ENCODE results near the gene PXMP4.

Gene PXMP4

DNA sequence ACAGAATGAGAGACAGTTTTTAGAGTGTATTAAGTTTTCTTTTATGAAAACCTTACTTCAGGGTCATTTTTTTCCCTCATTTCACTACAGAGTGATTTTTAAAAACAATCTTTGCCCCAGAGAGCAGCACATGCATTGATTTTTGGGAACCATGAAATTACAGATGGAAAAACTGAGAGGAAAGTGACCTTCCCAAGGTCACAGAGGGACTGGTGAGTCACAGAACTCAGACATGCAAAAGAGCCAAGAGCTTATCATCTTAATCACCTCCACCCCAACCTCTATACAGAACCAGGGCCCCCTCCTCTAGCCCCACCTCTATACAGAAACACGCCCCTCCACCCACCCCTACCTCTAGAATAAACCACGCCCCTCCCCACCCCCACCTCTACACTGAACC is 10.7 kb downstream of the PXMP4 start:
- no peak for TF ChIP-seq CREB1 (IDR thresholded peaks at IDR 0.05; ENCODE audit: low read depth)
- no peak for TF ChIP-seq FOXM1 (IDR thresholded peaks at IDR 0.05; ENCODE audit: borderline replicate concordance, low read depth)
- no peak for TF ChIP-seq EGR1 (IDR thresholded peaks at IDR 0.05)
- TF ChIP-seq, protein P1, sequence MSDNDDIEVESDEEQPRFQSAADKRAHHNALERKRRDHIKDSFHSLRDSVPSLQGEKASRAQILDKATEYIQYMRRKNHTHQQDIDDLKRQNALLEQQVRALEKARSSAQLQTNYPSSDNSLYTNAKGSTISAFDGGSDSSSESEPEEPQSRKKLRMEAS (IDR thresholded peaks at IDR 0.05) = no peak
- no peak for TF ChIP-seq USF1 (IDR thresholded peaks at IDR 0.05)
- no peak for TF ChIP-seq ZBTB7A (IDR thresholded peaks at IDR 0.05; ENCODE audit: low read depth)
- no peak for TF ChIP-seq TCF12 (IDR thresholded peaks at IDR 0.05; ENCODE audit: low read depth)
- TF ChIP-seq TAF1 (IDR thresholded peaks at IDR 0.05; ENCODE audit: low read depth) = no peak
- no peak for TF ChIP-seq RAD21 (IDR thresholded peaks at IDR 0.05; ENCODE audit: low read depth)
- no peak for TF ChIP-seq NFIC (IDR thresholded peaks at IDR 0.05)

DNA sequence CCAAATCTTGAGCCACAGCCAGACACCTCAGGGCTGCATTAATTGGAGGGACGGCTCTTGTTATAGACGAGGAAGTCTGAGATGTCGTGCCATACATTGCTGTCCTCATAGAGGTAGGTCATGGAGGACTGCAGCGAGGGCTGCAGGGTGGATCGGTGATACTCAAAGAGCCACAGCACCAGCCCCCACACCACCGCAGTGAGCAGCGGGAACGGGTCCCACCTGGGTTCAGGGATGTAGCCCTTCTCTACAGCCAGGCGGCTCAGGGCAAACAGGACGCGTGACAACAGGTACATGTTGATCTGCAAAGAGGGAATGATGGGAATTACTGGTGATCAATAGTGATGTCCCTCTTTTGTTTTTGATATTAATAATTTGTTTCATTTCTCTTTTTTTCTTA is 12.4 kb downstream of the PXMP4 start:
- no peak for TF ChIP-seq TEAD4 (IDR thresholded peaks at IDR 0.05)
- TF ChIP-seq TAF1 (IDR thresholded peaks at IDR 0.05; ENCODE audit: low read depth) = no peak
- TF ChIP-seq RAD21 (IDR thresholded peaks at IDR 0.05; ENCODE audit: low read depth) = no peak
- TF ChIP-seq, protein P1 (IDR thresholded peaks at IDR 0.05) = no peak

- TF ChIP-seq TEAD4 (IDR thresholded peaks at IDR 0.05) (no peak), EP300 (IDR thresholded peaks at IDR 0.05; ENCODE audit: borderline replicate concordance) (no peak), CREB1 (IDR thresholded peaks at IDR 0.05; ENCODE audit: low read depth) (no peak), YY1 (IDR thresholded peaks at IDR 0.05; ENCODE audit: low read depth) (no peak)
- TF ChIP-seq, protein P2, sequence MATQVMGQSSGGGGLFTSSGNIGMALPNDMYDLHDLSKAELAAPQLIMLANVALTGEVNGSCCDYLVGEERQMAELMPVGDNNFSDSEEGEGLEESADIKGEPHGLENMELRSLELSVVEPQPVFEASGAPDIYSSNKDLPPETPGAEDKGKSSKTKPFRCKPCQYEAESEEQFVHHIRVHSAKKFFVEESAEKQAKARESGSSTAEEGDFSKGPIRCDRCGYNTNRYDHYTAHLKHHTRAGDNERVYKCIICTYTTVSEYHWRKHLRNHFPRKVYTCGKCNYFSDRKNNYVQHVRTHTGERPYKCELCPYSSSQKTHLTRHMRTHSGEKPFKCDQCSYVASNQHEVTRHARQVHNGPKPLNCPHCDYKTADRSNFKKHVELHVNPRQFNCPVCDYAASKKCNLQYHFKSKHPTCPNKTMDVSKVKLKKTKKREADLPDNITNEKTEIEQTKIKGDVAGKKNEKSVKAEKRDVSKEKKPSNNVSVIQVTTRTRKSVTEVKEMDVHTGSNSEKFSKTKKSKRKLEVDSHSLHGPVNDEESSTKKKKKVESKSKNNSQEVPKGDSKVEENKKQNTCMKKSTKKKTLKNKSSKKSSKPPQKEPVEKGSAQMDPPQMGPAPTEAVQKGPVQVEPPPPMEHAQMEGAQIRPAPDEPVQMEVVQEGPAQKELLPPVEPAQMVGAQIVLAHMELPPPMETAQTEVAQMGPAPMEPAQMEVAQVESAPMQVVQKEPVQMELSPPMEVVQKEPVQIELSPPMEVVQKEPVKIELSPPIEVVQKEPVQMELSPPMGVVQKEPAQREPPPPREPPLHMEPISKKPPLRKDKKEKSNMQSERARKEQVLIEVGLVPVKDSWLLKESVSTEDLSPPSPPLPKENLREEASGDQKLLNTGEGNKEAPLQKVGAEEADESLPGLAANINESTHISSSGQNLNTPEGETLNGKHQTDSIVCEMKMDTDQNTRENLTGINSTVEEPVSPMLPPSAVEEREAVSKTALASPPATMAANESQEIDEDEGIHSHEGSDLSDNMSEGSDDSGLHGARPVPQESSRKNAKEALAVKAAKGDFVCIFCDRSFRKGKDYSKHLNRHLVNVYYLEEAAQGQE (IDR thresholded peaks at IDR 0.05; ENCODE audit: low read depth) = no peak
Measured at GRCh38 chr20:33704197-33704924, 15.7 kb downstream of the PXMP4 start.

- TF ChIP-seq, protein P1 (IDR thresholded peaks at IDR 0.05) = no peak
- TF ChIP-seq YY1 (IDR thresholded peaks at IDR 0.05; ENCODE audit: low read depth) = no peak
- no peak for TF ChIP-seq ZBTB7A (IDR thresholded peaks at IDR 0.05; ENCODE audit: low read depth)
- no peak for TF ChIP-seq NFIC (IDR thresholded peaks at IDR 0.05)
- TF ChIP-seq EGR1 (IDR thresholded peaks at IDR 0.05) = no peak
- no peak for TF ChIP-seq TEAD4 (IDR thresholded peaks at IDR 0.05)
- TF ChIP-seq, protein P2 (IDR thresholded peaks at IDR 0.05; ENCODE audit: low read depth) = no peak
- no peak for TF ChIP-seq EP300 (IDR thresholded peaks at IDR 0.05; ENCODE audit: borderline replicate concordance)
- TF ChIP-seq TAF1 (IDR thresholded peaks at IDR 0.05; ENCODE audit: low read depth) = no peak
- no peak for TF ChIP-seq FOXM1 (IDR thresholded peaks at IDR 0.05; ENCODE audit: borderline replicate concordance, low read depth)
- TF ChIP-seq TCF12 (IDR thresholded peaks at IDR 0.05; ENCODE audit: low read depth) = no peak
Measured at GRCh38 chr20:33703498-33704137, 16.5 kb downstream of the PXMP4 start.

DNA sequence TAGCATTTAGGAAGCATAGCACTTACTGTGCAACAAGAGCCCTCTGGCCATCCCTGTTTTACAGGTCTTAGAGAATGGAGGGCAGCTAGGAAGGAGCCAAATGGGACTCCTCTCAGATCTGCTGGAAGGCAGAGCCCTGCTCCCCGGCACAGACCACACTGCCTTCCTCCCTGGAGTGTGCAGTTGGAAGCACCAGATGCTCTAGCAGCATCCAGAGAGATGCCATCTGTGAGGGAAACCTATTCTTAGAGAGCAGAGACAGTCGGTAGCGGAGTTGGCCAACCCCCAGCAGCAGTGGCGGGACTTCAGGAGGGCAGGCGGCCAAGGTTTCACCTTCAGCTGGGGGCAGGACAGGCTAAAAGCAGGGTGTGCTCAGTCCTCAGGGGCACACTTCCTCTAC is 17.2 kb downstream of the PXMP4 start:
- TF ChIP-seq TCF12 (IDR thresholded peaks at IDR 0.05; ENCODE audit: low read depth) = no peak
- no peak for TF ChIP-seq USF1 (IDR thresholded peaks at IDR 0.05)
- no peak for TF ChIP-seq TEAD4 (IDR thresholded peaks at IDR 0.05)
- TF ChIP-seq YY1 (IDR thresholded peaks at IDR 0.05; ENCODE audit: low read depth) = no peak
- TF ChIP-seq, protein P2 (IDR thresholded peaks at IDR 0.05; ENCODE audit: low read depth) = no peak
- TF ChIP-seq EP300 (IDR thresholded peaks at IDR 0.05; ENCODE audit: borderline replicate concordance) = no peak
- no peak for TF ChIP-seq CREB1 (IDR thresholded peaks at IDR 0.05; ENCODE audit: low read depth)
- no peak for TF ChIP-seq TAF1 (IDR thresholded peaks at IDR 0.05; ENCODE audit: low read depth)
- TF ChIP-seq NFIC (IDR thresholded peaks at IDR 0.05) = no peak
- no peak for TF ChIP-seq EGR1 (IDR thresholded peaks at IDR 0.05)
- TF ChIP-seq ZBTB7A (IDR thresholded peaks at IDR 0.05; ENCODE audit: low read depth) = no peak
